Left hindlimb (tissue), 1 donor: ENCODE measurements around the gene MED7.

Experiments
- DNase-seq: peaks from one replicate; pipeline ENCODE4 v3.0.0-alpha.2; 2018

MED7 gene

GRCh38 chr5:157100140-157100679 lies 42.5 kb downstream of the MED7 start:
- no peak for DNase-seq

DNA sequence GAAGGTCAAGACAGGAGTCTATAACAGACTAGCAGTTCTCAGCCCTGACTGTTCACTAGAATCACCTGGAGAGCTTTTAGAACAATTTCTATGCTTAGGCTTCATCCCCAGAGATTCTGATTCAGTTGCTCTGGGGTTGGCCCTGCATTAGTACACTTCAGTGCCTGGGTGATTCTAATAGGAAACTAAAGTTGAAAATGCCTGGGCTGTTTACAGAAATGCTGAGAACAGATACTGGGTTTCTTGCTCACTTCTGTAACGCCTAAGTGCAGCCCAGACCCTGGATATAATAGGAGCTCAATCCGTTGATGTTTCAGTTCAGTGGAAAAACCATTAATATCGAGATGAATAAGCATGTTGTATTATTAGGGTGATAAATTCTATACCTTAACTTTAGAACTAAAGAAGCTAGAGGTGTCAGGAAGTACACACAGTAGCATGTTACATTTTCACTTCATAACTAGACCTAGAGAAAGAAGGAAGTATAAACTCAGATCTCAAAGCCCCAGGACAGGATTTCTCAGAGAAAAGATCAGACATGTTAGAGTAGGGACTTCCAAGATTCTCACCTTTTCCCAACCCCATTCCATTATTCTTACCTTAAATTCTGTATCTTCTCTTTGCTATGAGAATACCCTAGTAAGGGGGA lies 54.2 kb downstream of the MED7 start:
- DNase-seq = no peak
